HepG2 (cell line): ENCODE results near the gene CGNL1. TPM values are rescaled to one million over a fixed set of nuclear protein-coding genes. Genes with fewer than 3 reads are reported as not detected.

ENCODE experiments used
- ATAC-seq: fragments of 200-7000 bp; cut with Tn5 transposase; 3 replicates; pipeline ENCODE4 v1.9.1; 2020; ENCODE audit warnings: mild to moderate bottlenecking, moderate library complexity
- BruUV-seq: library from RNA; stranded (reverse); fragments of 400-500 nt; replicated peaks from 2 replicates; lab custom pipeline; 2021; lab: Mats Ljungman, UMichigan
- CTCF ChIA-PET: fragments of 300-600 bp; formaldehyde crosslinking; extraction: SDS; loops from one replicate; lab custom pipeline; 2021; ENCODE audit warnings: low total read pairs, inconsistent platforms, low intra/inter-chr PET ratio; lab: Yijun Ruan, JAX
- POLR2A ChIA-PET: fragments of 350-600 bp; sonication (Branson Sonifier 250); formaldehyde crosslinking; loops from one replicate; lab custom pipeline; 2020; ENCODE audit warnings: antibody characterized with exemption, inconsistent platforms; lab: Yijun Ruan, JAX
- DNase-seq: peaks from one replicate; pipeline ENCODE4 v3.0.0-alpha.2; 2015; ENCODE audit warnings: low spot score
- FAIRE-seq: peaks from 3 replicates; lab custom pipeline; 2011; peaks lifted over from hg19 to GRCh38; lab: Jason Lieb, UNC
- H2AFZ ChIP-seq: one replicate; pipeline ENCODE4 v1.6.1; 2011; ENCODE audit warnings: low read length, inconsistent platforms
- H3K27ac ChIP-seq: fragments of 300-600 bp; 3 replicates; pipeline ENCODE4 v1.8.0; 2011; ENCODE audit warnings: mixed run types, mild to moderate bottlenecking, mixed read lengths, low read length, inconsistent platforms; ENCODE audit not compliant: insufficient read depth; ENCODE audit errors: extremely low read length
- H3K27me3 ChIP-seq, 2 experiments: fragments of 200-600 bp in 1 of 2; 2 replicates in 1 of 2; 3 replicates in 1 of 2; pipeline versions ENCODE4 v1.6.0 to v1.8.0; 2011; ENCODE audit warnings: low read length in 2 of 2, mild to moderate bottlenecking in 2 of 2, moderate library complexity in 2 of 2, inconsistent platforms in 1 of 2; ENCODE audit not compliant: insufficient read depth in 2 of 2, control insufficient read depth in 1 of 2
- H3K36me3 ChIP-seq, 2 experiments: fragments of 200-600 bp in 1 of 2; replicated peaks in 1 of 2; 2 replicates in 1 of 2; 3 replicates in 1 of 2; pipeline versions ENCODE4 v1.5.1 to v1.8.0; 2011; ENCODE audit warnings: low read length in 2 of 2, inconsistent platforms in 1 of 2; ENCODE audit not compliant: insufficient read depth in 2 of 2, control insufficient read depth in 1 of 2
- H3K4me1 ChIP-seq: 2 replicates; pipeline ENCODE4 v1.5.1; 2012; ENCODE audit warnings: low read length, inconsistent platforms; ENCODE audit not compliant: insufficient read depth
- H3K4me2 ChIP-seq: 2 replicates; pipeline ENCODE4 v1.6.0; 2011; ENCODE audit warnings: low read depth, low read length, inconsistent platforms
- H3K4me3 ChIP-seq, 3 experiments: fragments of 200-600 bp in 1 of 3; sonication (generic), shearing (Covaris generic) in 1 of 3; replicated peaks in 1 of 3; 2 replicates each; pipeline ENCODE4 v1.5.1; 2011 to 2016; ENCODE audit warnings: low read length in 3 of 3, inconsistent platforms in 2 of 3, low read depth in 2 of 3, mild to moderate bottlenecking in 2 of 3, control low read depth in 1 of 3, mixed read lengths in 1 of 3; ENCODE audit not compliant: insufficient read depth in 1 of 3
- H3K79me2 ChIP-seq: one replicate; pipeline ENCODE4 v1.6.1; 2011; ENCODE audit warnings: low read length, inconsistent platforms; ENCODE audit not compliant: insufficient read depth
- H3K9ac ChIP-seq: 2 replicates; pipeline ENCODE4 v1.6.0; 2011; ENCODE audit warnings: mild to moderate bottlenecking, low read depth, low read length, inconsistent platforms; ENCODE audit not compliant: insufficient read depth
- H3K9me3 ChIP-seq: 2 replicates; pipeline ENCODE4 v1.5.1; 2012; ENCODE audit warnings: mild to moderate bottlenecking, low read length
- H4K20me1 ChIP-seq: 2 replicates; pipeline ENCODE4 v1.6.0; 2011; ENCODE audit warnings: inconsistent platforms, mild to moderate bottlenecking, low read length, moderate library complexity; ENCODE audit not compliant: insufficient read depth
- CREB1 ChIP-seq, 2 experiments: fragments of 450-650 bp in 1 of 2; IDR thresholded peaks; 2 replicates each; pipeline ENCODE4 v1.6.1; 2016 to 2017; ENCODE audit warnings: control low read depth in 1 of 2, mild to moderate bottlenecking in 1 of 2, missing compliant biosample characterization in 1 of 2, missing genetic modification characterization in 1 of 2
- GTF2F1 ChIP-seq: fragments of 150-350 bp; IDR thresholded peaks from 2 replicates; pipeline ENCODE4 v1.6.1; 2014; ENCODE audit warnings: low read length
- KLF13 ChIP-seq: sonication (generic); formaldehyde crosslinking; IDR thresholded peaks from 2 replicates; pipeline ENCODE4 v1.4.0; 2020; ENCODE audit warnings: mild to moderate bottlenecking, missing genetic modification reagents
- NFE2L1 ChIP-seq: sonication (generic); formaldehyde crosslinking; IDR thresholded peaks from 2 replicates; pipeline ENCODE4 v1.4.0; 2020; ENCODE audit warnings: missing genetic modification reagents, mild to moderate bottlenecking, borderline replicate concordance
- PAF1 ChIP-seq: IDR thresholded peaks from 2 replicates; pipeline ENCODE4 v1.6.1; 2016; ENCODE audit warnings: missing genetic modification reagents, missing compliant biosample characterization
- SP1 ChIP-seq, 2 experiments: fragments of 450-650 bp in 1 of 2; sonication (generic) in 1 of 2; formaldehyde crosslinking in 1 of 2; IDR thresholded peaks; 2 replicates each; pipeline versions ENCODE4 v1.4.0 to v1.6.1; 2016 to 2020; ENCODE audit warnings: missing genetic modification reagents in 1 of 2
- TEAD3 ChIP-seq: optimal IDR thresholded peaks from 2 replicates; pipeline ENCODE3; 2016; ENCODE audit warnings: borderline replicate concordance
- ZNF530 ChIP-seq: sonication (generic); formaldehyde crosslinking; IDR thresholded peaks from 2 replicates; pipeline ENCODE4 v1.5.0; 2020; ENCODE audit warnings: low read depth, mild to moderate bottlenecking, missing genetic modification reagents
- ZNF770 ChIP-seq: sonication (generic); formaldehyde crosslinking; IDR thresholded peaks from 2 replicates; pipeline ENCODE4 v1.5.0; 2020; ENCODE audit warnings: mild to moderate bottlenecking, missing genetic modification reagents
- WGBS: methylation state at CpG from one replicate; pipeline ENCODE4 v1.1.6; 2017; ENCODE audit warnings: low lambda C conversion rate; 5-methylcytosine and 5-hydroxymethylcytosine counted together
- in situ Hi-C: cut with HindIII; loops from 2 replicates; pipeline ENCODE4 v1.10.0; 2017; ENCODE audit warnings: low pct_unique_long_range_greater_than_20kb; ENCODE audit not compliant: extremely low pct_ligation_motif_present
- intact Hi-C: fragments of 100-400 bp; cut with micrococcal nuclease; formaldehyde crosslinking; loops from one replicate; pipeline ENCODE4 v1.10.0; 2022; ENCODE audit not compliant: unreplicated experiment
- polyA plus RNA-seq, 8 experiments: library from polyadenylated mRNA; depleted of rRNA in 3 of 8; stranded (reverse) in 7 of 8; unstranded in 1 of 8; fragments of >200 nt; fragmentation: Illumina TruSeq in 4 of 8; extraction: Trizol in 4 of 8; gene quantifications; 2 replicates each; pipeline versions ENCODE4 v1.2.1 to v1.2.3, GENCODE V29; 2011 to 2016; ENCODE audit warnings: low read depth in 4 of 8, missing spikeins in 1 of 8, mixed read lengths in 1 of 8; ENCODE audit not compliant: insufficient read depth in 1 of 8
- total RNA-seq, 5 experiments: library from RNA; depleted of rRNA; stranded (reverse); fragments of >200 nt; fragmentation: Illumina TruSeq; extraction: Trizol; gene quantifications; 2 replicates each; pipeline ENCODE4 v1.2.3, GENCODE V29; 2016; ENCODE audit warnings: low read depth in 1 of 5

Gene CGNL1
- total and polyA plus RNA-seq, 2 of the 13 experiments (the other 11 are each of a cell fraction or from before 2014, with no cell fraction given), result 5.6 to 15.6 TPM

- BruUV-seq, result no TSS peak
- TF ChIP-seq PAF1 (CRISPR knock-in tag), result no peak
- TF ChIP-seq CREB1 (IDR thresholded peaks at IDR 0.05), result no peak
- TF ChIP-seq CREB1 (CRISPR knock-in tag; IDR thresholded peaks at IDR 0.05), result no peak
- peak; percentile 94 for TF ChIP-seq TEAD3
- TF ChIP-seq GTF2F1, result no peak
- no peak for TF ChIP-seq ZNF770 (CRISPR knock-in tag)
- TF ChIP-seq, all 625 proteins: peak for 1
- 28% methylated on average over 4 of the region's 4 CpGs for WGBS
- Histone ChIP-seq H3K36me3 (no peaks in the 10 kb centered on the region), H3K4me3 (no peak overlapping the region), H3K27ac (no peak overlapping the region), H3K4me1 (peaks cover 37% of the 10 kb centered on the region), H3K27me3 (peaks cover 0 to 1% of the 10 kb centered on the region in 2 experiments; a peak in 1 of 5 replicates), H3K9ac (no peak overlapping the region), H3K79me2 (no peaks in the 10 kb centered on the region), H3K4me2 (no peak overlapping the region), H3K9me3 (no peaks in the 10 kb centered on the region), H2AFZ (no peak overlapping the region), H4K20me1 (no peaks in the 10 kb centered on the region)
- FAIRE-seq, result no peak
- intact Hi-C loops, result no loop called here
- ChIA-PET POLR2A (no interaction called here), CTCF (no interaction called here)
- no peak for ATAC-seq
- in situ Hi-C loops, result no loop called here
- DNase-seq, result peak; percentile 38
These were observed 19.7 kb upstream of the CGNL1 start for GRCh38 chr15:57356636-57357035.

GRCh38 chr15:57357799-57358198, 18.5 kb upstream of the CGNL1 start:
- Histone ChIP-seq H3K27me3 (peaks cover 0 to 1% of the 10 kb centered on the region in 2 experiments; a peak in 1 of 5 replicates), H3K79me2 (no peaks in the 10 kb centered on the region), H2AFZ (no peak overlapping the region), H3K27ac (no peak overlapping the region), H3K9ac (no peak overlapping the region), H3K9me3 (no peaks in the 10 kb centered on the region), H3K36me3 (no peaks in the 10 kb centered on the region), H4K20me1 (no peaks in the 10 kb centered on the region), H3K4me1 (peaks cover 26% of the 10 kb centered on the region), H3K4me2 (no peak overlapping the region), H3K4me3 (no peak overlapping the region)
- 79% methylated on average over 1 of the region's 1 CpG for WGBS
- no peak for TF ChIP-seq KLF13 (CRISPR knock-in tag)
- TF ChIP-seq ZNF530 (CRISPR knock-in tag), result no peak
- no peak for TF ChIP-seq SP1 (IDR thresholded peaks at IDR 0.05)
- TF ChIP-seq SP1 (CRISPR knock-in tag; IDR thresholded peaks at IDR 0.05), result no peak
- no peak for TF ChIP-seq NFE2L1 (CRISPR knock-in tag)
- intact Hi-C loops (no loop called here), in situ Hi-C loops (no loop called here)
- ChIA-PET POLR2A (no interaction called here), CTCF (no interaction called here)
- no TSS peak for BruUV-seq
- DNase-seq (no peak), ATAC-seq (no peak), FAIRE-seq (no peak)
